ENCODE results near the gene ZNF556. TPM values are rescaled to one million over a fixed set of nuclear protein-coding genes. Genes with fewer than 3 reads are reported as not detected.
A peak's percentile ranks its signal among the peaks of the same experiment; 100 is the strongest.

The ZNF556 gene
- total RNA-seq, 3 donors from 2014 or later (not counting 1 experiment from before 2014, with no cell fraction given): not detected

- 95% methylated on average over 2 of the region's 3 CpGs for WGBS (ENCODE audit: insufficient coverage)
- Mint-ChIP-seq H3K4me3 (no peak overlapping the region), H3K36me3 (peaks cover 41% of the 10 kb centered on the region), H3K27ac (no peak overlapping the region), H3K9me3 (peaks cover 4 to 16% of the 10 kb centered on the region in 2 donors), H3K4me1 (peaks cover 8 to 11% of the 10 kb centered on the region in 2 donors), H3K27me3 (ENCODE audit: low read depth in 2 of 2) (no peaks in the 10 kb centered on the region)
- Histone ChIP-seq H3K4me1 (ENCODE audit: control insufficient read depth, insufficient read depth, low read length) (no peaks in the 10 kb centered on the region), H3K27me3 (ENCODE audit: control insufficient read depth, insufficient read depth, low read length) (no peaks in the 10 kb centered on the region), H3K9me3 (ENCODE audit: control insufficient read depth, insufficient read depth, low read length) (peaks cover 42% of the 10 kb centered on the region), H3K36me3 (ENCODE audit: control insufficient read depth, insufficient read depth, low read length) (peaks cover 29% of the 10 kb centered on the region), H3K4me3 (ENCODE audit: low read length) (no peak overlapping the region), H3K27ac (ENCODE audit: low read length) (no peak overlapping the region)
- ATAC-seq: no peak
- intact Hi-C loops (cut with micrococcal nuclease): no loop called here
- no peak for TF ChIP-seq CTCF (IDR thresholded peaks at IDR 0.05)
- no peak for DNase-seq
Measured at GRCh38 chr19:2854849-2855248, 12.3 kb upstream of the ZNF556 start.

GRCh38 chr19:2856457-2857050 lies 10.6 kb upstream of the ZNF556 start:
- 48% methylated on average over 5 of the region's 5 CpGs for WGBS (ENCODE audit: insufficient coverage)
- Histone ChIP-seq H3K36me3 (ENCODE audit: control insufficient read depth, insufficient read depth, low read length) (peaks cover 21% of the 10 kb centered on the region), H3K4me3 (ENCODE audit: low read length) (no peak overlapping the region), H3K27me3 (ENCODE audit: control insufficient read depth, insufficient read depth, low read length) (no peaks in the 10 kb centered on the region), H3K4me1 (ENCODE audit: control insufficient read depth, insufficient read depth, low read length) (no peaks in the 10 kb centered on the region), H3K9me3 (ENCODE audit: control insufficient read depth, insufficient read depth, low read length) (peaks cover 42% of the 10 kb centered on the region), H3K27ac (ENCODE audit: low read length) (no peak overlapping the region)
- DNase-seq: peak in 1 of 2 donors; percentile 77
- TF ChIP-seq CTCF (IDR thresholded peaks at IDR 0.05): no peak
- no peak for ATAC-seq
- intact Hi-C loops (cut with micrococcal nuclease): no loop called here
- Mint-ChIP-seq H3K4me1 (peaks cover 0 to 4% of the 10 kb centered on the region in 2 donors), H3K4me3 (peak overlapping the region; percentile 13), H3K36me3 (peaks cover 35% of the 10 kb centered on the region), H3K9me3 (peaks cover 4 to 16% of the 10 kb centered on the region in 2 donors), H3K27me3 (ENCODE audit: low read depth in 2 of 2) (no peaks in the 10 kb centered on the region), H3K27ac (no peak overlapping the region)

GRCh38 chr19:2858864-2859263 lies 8.3 kb upstream of the ZNF556 start:
- Histone ChIP-seq H3K4me1 (ENCODE audit: control insufficient read depth, insufficient read depth, low read length) (no peaks in the 10 kb centered on the region), H3K4me3 (ENCODE audit: low read length) (no peak overlapping the region), H3K9me3 (ENCODE audit: control insufficient read depth, insufficient read depth, low read length) (peaks cover 24% of the 10 kb centered on the region), H3K36me3 (ENCODE audit: control insufficient read depth, insufficient read depth, low read length) (no peaks in the 10 kb centered on the region), H3K27me3 (ENCODE audit: control insufficient read depth, insufficient read depth, low read length) (no peaks in the 10 kb centered on the region), H3K27ac (ENCODE audit: low read length) (no peak overlapping the region)
- Mint-ChIP-seq H3K27ac (no peak overlapping the region), H3K36me3 (peaks cover 12% of the 10 kb centered on the region), H3K27me3 (ENCODE audit: low read depth in 2 of 2) (no peaks in the 10 kb centered on the region), H3K4me3 (no peak overlapping the region), H3K4me1 (peaks cover 0 to 4% of the 10 kb centered on the region in 2 donors), H3K9me3 (peaks cover 2 to 10% of the 10 kb centered on the region in 2 donors)
- WGBS (ENCODE audit: insufficient coverage): 82% methylated on average over 27 of the region's 27 CpGs
- no peak for DNase-seq
- intact Hi-C loops (cut with micrococcal nuclease): no loop called here
- no peak for ATAC-seq
- no peak for TF ChIP-seq CTCF (IDR thresholded peaks at IDR 0.05)

- no peak overlapping the region for H3K27ac ChIP-seq (ENCODE audit: low read length)
- H3K4me1 ChIP-seq (ENCODE audit: control insufficient read depth, insufficient read depth, low read length): peaks cover 3% of the 10 kb centered on the region
- H3K4me3 ChIP-seq (ENCODE audit: low read length): no peak overlapping the region
- WGBS (ENCODE audit: insufficient coverage): 91% methylated on average over 10 of the region's 10 CpGs
- Mint-ChIP-seq H3K4me1 (no peaks in the 10 kb centered on the region), H3K9me3 (no peaks in the 10 kb centered on the region), H3K4me3 (no peak overlapping the region), H3K27me3 (ENCODE audit: low read depth in 2 of 2) (peaks cover 3 to 7% of the 10 kb centered on the region in 2 donors), H3K36me3 (no peaks in the 10 kb centered on the region), H3K27ac (no peak overlapping the region)
- no peaks in the 10 kb centered on the region for H3K27me3 ChIP-seq (ENCODE audit: control insufficient read depth, insufficient read depth, low read length)
- DNase-seq: no peak
- no peaks in the 10 kb centered on the region for H3K36me3 ChIP-seq (ENCODE audit: control insufficient read depth, insufficient read depth, low read length)
- TF ChIP-seq CTCF (IDR thresholded peaks at IDR 0.05): no peak
- ATAC-seq: no peak
- intact Hi-C loops (cut with micrococcal nuclease): no loop called here
- H3K9me3 ChIP-seq (ENCODE audit: control insufficient read depth, insufficient read depth, low read length): peaks cover 8% of the 10 kb centered on the region
Measured at GRCh38 chr19:2863816-2864215, 3.3 kb upstream of the ZNF556 start.

All from natural killer cell (primary cell).